Measurements from ENCODE around the gene UBQLN3.

The UBQLN3 gene

DNA sequence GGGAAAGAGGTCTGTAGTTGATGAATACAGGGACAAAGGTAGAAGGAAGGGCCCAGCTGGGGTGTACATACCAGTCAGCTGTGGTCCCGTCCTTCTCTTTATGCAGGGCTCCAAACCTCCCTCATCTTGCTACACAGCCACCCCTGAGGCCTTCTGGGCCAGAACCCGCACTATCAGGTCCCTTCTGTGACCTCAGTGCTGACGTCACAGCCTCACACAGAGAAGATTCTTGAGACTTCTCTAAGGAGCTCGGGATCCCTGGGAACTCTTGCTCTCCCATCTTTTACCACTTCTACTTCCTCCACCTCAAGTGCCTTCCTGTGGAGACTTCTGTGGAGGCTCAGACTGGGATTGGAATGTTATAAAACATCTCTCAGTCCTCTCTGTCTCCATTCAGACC is at the start of gene UBQLN3:
TSS of gene UBQLN3 (minus strand) at position 155 of the 400 bp plus-strand sequence. CDS start 399 bp downstream, outside the sequence.
- TF ChIP-seq, protein P1, sequence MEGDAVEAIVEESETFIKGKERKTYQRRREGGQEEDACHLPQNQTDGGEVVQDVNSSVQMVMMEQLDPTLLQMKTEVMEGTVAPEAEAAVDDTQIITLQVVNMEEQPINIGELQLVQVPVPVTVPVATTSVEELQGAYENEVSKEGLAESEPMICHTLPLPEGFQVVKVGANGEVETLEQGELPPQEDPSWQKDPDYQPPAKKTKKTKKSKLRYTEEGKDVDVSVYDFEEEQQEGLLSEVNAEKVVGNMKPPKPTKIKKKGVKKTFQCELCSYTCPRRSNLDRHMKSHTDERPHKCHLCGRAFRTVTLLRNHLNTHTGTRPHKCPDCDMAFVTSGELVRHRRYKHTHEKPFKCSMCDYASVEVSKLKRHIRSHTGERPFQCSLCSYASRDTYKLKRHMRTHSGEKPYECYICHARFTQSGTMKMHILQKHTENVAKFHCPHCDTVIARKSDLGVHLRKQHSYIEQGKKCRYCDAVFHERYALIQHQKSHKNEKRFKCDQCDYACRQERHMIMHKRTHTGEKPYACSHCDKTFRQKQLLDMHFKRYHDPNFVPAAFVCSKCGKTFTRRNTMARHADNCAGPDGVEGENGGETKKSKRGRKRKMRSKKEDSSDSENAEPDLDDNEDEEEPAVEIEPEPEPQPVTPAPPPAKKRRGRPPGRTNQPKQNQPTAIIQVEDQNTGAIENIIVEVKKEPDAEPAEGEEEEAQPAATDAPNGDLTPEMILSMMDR (IDR thresholded peaks at IDR 0.05; ENCODE audit: low read depth, low read length), result no peak
- H3K4me3 ChIP-seq (ENCODE audit: low read depth, low read length), result no peak within 1 kb of the TSS
- in situ Hi-C loops (cut with HindIII; ENCODE audit: low sequenced_read_pairs), result no loop called here
- DNase-seq (ENCODE audit: low read depth, low spot score), result no peak

DNA sequence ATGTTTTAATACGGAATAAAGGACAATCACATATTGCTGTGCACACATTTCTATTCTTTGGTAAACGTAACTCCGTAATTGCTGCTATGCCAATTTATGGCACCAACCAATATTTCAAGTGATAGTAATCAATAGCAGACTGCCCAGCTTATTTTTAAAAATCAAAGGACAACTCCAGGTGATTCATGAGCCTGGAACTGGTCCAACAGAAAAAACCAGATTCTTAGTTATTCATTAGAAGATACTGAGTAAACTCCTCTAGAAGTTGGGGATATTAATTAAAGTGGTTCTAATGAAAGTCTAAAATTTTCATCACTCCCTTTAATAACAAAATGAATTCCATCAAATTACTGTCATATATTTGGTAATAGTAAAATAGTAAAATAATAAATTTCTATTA is 48.0 kb upstream of the UBQLN3 start:
- no peak for DNase-seq (ENCODE audit: low read depth, low spot score)
- in situ Hi-C loops (cut with HindIII; ENCODE audit: low sequenced_read_pairs), result no loop called here
- TF ChIP-seq, protein P1 (IDR thresholded peaks at IDR 0.05; ENCODE audit: low read depth, low read length), result no peak
- H3K4me3 ChIP-seq (ENCODE audit: low read depth, low read length), result no peak overlapping the region

DNA sequence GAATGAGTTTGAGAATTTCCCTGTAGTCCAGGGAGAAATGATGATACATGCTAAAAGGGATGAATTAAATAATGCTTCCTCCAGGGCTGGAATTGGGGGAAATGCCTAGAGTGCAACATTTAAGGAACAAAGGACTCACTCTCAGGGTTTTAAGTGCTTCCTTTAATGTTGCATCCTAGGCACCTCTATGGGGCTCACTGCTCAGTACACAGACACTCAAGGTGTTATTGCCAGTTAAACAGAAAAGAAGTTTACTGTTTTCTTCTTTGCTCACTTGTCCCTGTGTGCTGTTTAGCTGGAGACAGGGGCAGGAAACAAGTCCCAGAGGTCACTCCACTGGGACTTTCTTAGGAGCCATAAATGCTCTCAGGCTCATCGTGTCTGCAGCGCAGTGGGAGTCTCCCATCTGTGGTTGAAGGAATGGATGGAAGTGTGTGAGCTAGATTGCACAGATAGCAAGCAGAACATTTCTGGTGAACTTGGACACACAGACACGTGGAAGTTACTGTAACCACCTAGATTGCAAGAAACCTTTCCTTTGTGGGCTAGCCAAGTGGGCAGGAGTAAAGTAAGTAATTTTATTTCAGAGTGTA is 46.9 kb upstream of the UBQLN3 start:
- no peak for DNase-seq (ENCODE audit: low read depth, low spot score)
- in situ Hi-C loops (cut with HindIII; ENCODE audit: low sequenced_read_pairs), result no loop called here
- TF ChIP-seq, protein P1 (IDR thresholded peaks at IDR 0.05; ENCODE audit: low read depth, low read length), result no peak
- no peak overlapping the region for H3K4me3 ChIP-seq (ENCODE audit: low read depth, low read length)

DNA sequence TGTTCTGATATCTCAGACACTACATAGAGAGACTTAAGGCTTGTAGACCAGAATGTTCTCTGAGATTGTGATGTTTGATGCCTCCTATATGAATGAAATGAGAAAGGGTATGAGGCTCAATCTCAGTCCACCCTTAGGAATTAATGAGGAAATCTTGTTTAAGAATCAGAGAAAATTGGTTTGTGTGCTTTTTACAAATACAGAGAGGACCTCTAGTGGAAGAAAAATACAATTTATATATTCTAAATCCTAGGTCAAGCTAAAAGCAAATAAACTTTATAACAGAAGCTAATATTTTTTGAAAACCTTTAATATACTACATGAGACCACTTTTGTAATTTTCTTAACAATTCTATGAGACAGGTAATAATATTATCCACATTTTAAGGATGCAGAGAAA is 43.6 kb upstream of the UBQLN3 start:
- no peak overlapping the region for H3K4me3 ChIP-seq (ENCODE audit: low read depth, low read length)
- in situ Hi-C loops (cut with HindIII; ENCODE audit: low sequenced_read_pairs), result no loop called here
- TF ChIP-seq, protein P1 (IDR thresholded peaks at IDR 0.05; ENCODE audit: low read depth, low read length), result peak; percentile 17
- DNase-seq (ENCODE audit: low read depth, low spot score), result no peak

DNA sequence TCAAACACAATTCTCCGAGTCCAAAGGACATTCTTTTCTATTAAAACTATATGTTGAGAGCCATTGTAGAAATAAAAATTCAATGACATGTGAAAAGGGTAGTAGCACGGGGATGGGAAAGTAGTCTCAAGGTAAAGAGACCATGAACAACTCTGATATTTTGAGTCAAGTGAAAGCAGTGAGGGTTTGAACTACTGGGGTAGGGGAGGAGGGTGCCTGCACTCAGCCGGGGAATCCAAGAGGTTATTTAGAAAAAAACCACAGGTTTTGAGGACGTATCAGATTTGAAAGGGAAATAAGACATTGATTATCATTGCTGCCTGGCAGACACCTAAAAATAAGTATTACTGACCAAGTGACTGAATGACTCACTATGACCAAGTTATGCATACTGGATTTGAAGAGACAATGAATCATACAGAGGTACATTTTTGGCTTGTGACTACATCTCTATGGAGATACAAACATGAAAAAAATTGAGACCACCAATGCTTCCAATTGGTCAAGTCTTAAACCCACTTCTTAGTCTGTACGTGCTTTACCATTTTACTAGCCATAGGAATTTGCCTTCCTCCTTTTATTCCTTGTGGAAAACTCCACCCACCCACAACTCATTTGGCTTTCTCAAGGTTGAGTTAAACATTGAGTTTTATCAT is 40.8 kb upstream of the UBQLN3 start:
- in situ Hi-C loops (cut with HindIII; ENCODE audit: low sequenced_read_pairs), result no loop called here
- H3K4me3 ChIP-seq (ENCODE audit: low read depth, low read length), result no peak overlapping the region
- TF ChIP-seq, protein P1 (IDR thresholded peaks at IDR 0.05; ENCODE audit: low read depth, low read length), result no peak
- DNase-seq (ENCODE audit: low read depth, low spot score), result peak; percentile 75

DNA sequence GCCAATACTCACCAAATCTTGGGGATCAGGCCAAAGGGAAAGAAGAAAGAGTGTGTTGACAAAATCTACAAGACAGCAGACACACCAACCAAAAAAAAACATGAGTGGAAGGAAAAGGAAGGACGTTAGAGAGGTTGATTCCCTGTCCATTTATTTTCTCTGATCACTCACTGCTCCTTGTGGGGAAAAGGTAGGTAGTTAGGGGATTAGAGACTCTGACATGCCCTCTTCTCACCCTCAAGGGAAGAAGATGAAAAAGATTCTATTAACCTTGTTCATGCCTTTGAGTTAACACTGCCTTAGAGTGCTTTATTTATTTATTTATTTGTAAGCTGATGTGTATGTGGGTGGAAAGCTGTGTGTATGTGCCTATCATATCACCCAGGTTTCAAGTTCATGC is 38.7 kb upstream of the UBQLN3 start, which contains the start of gene OR52H1:
TSS of gene OR52H1 (minus strand) at position 101 of the 400 bp plus-strand sequence. CDS start 3,035 bp downstream, outside the sequence.
- in situ Hi-C loops (cut with HindIII; ENCODE audit: low sequenced_read_pairs), result no loop called here
- DNase-seq (ENCODE audit: low read depth, low spot score), result no peak
- no peak within 1 kb of the TSS for H3K4me3 ChIP-seq (ENCODE audit: low read depth, low read length)
- TF ChIP-seq, protein P1 (IDR thresholded peaks at IDR 0.05; ENCODE audit: low read depth, low read length), result no peak

All from astrocyte of the spinal cord (primary cell).